ENCODE results near the gene PARL. TPM values are rescaled to one million over a fixed set of nuclear protein-coding genes. Genes with fewer than 3 reads are reported as not detected.

Gene PARL
- polyA plus RNA-seq, 1 of the 3 experiments (the other 2 are of a cell fraction), result 50.1 TPM

DNA sequence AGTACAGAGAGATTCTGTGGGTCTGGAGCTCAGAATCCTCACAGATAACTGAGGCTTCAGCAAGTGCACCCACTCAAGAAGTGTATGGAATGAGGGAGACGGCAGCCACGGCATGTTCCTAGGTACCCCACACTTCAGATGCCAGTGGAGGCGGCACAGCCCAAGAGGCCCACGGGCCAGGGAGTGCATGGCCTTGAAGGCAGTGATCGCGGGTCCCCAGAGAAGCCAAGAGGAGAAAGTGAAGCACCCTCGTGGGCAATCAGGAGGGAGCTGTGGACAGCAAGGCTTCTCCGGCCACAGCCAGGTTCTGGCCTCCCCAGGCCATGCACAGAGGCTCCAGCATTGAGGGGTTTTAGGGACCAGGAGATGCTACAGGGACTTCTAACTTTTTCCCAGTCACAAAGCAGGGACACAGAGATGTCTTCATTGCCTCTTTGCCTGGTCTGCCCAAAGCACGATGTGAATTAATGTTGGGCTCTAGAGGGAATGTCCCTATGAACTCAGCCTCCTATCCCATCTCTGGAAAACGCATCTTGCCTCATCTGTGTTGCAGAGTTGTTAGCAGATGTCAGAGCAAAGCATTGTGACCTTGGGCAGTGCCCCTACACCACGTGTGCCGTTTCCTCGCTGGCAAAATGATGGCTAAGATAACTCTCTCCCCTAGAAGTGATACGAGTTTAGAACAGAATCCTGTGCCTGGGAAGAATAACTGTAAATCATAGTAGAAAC lies 56.7 kb downstream of the PARL start:
- Histone ChIP-seq H3K9me3 (no peaks in the 10 kb centered on the region), H3K9ac (no peak overlapping the region), H4K20me1 (ENCODE audit: insufficient read depth) (0 out of 2 replicates have a peak, but pooled peaks cover 3% of the 10 kb centered on the region), H3K79me2 (ENCODE audit: insufficient read depth) (no peaks in the 10 kb centered on the region), H3K9me2 (no peaks in the 10 kb centered on the region), H3K27me3 (ENCODE audit: insufficient read depth) (no peaks in the 10 kb centered on the region), H3K4me1 (ENCODE audit: control insufficient read depth in 1 of 2, insufficient read depth in 2 of 2, low read depth in 1 of 2, low read length in 1 of 2) (peaks cover 0 to 26% of the 10 kb centered on the region in 2 experiments; a peak in 2 of 4 replicates), H3K27ac (ENCODE audit: low read depth in 2 of 2, low read length in 1 of 2) (peak overlapping the region in 1 of 2 experiments; percentile 11; a peak in 1 of 4 replicates), H3K4me2 (no peak overlapping the region), H3F3A (replicated peaks; ENCODE audit: insufficient read depth) (peaks cover 15% of the 10 kb centered on the region), H3K36me3 (replicated peaks in 1 of 2; ENCODE audit: control insufficient read depth in 1 of 2, insufficient read depth in 2 of 2, low read length in 1 of 2) (peaks cover 11 to 37% of the 10 kb centered on the region in 2 experiments), H2AFZ (ENCODE audit: low read depth) (no peak overlapping the region), H3K4me3 (ENCODE audit: low read depth in 2 of 2, low read length in 1 of 2) (no peak overlapping the region)
- ChIA-PET POLR2A (interaction anchor here (0.9 kb wide), 1 partner anchor 10 kb away, joined by 3 read pairs; no protein-coding TSS in a partner anchor), CTCF (interaction anchor here (1.4 to 4.1 kb wide), 2 partner anchors 11 to 57 kb away, joined by 3 to 29 read pairs; partner anchors contain the start of gene PARL)
- WGBS (ENCODE audit: low lambda C conversion rate), result 85% methylated on average over 9 of the region's 14 CpGs
- DNase-seq, result no peak
- TF ChIP-seq SIN3A (IDR thresholded peaks at IDR 0.05; ENCODE audit: borderline replicate concordance, low read depth, low read length), result no peak
- TF ChIP-seq TEAD4 (IDR thresholded peaks at IDR 0.05; ENCODE audit: borderline replicate concordance, insufficient read depth), result no peak
- TF ChIP-seq NFIC (IDR thresholded peaks at IDR 0.05; ENCODE audit: borderline replicate concordance), result no peak
- TF ChIP-seq JUND (IDR thresholded peaks at IDR 0.05), result no peak
- TF ChIP-seq, protein P1, sequence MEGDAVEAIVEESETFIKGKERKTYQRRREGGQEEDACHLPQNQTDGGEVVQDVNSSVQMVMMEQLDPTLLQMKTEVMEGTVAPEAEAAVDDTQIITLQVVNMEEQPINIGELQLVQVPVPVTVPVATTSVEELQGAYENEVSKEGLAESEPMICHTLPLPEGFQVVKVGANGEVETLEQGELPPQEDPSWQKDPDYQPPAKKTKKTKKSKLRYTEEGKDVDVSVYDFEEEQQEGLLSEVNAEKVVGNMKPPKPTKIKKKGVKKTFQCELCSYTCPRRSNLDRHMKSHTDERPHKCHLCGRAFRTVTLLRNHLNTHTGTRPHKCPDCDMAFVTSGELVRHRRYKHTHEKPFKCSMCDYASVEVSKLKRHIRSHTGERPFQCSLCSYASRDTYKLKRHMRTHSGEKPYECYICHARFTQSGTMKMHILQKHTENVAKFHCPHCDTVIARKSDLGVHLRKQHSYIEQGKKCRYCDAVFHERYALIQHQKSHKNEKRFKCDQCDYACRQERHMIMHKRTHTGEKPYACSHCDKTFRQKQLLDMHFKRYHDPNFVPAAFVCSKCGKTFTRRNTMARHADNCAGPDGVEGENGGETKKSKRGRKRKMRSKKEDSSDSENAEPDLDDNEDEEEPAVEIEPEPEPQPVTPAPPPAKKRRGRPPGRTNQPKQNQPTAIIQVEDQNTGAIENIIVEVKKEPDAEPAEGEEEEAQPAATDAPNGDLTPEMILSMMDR (IDR thresholded peaks at IDR 0.05), result no peak
- no peak for TF ChIP-seq POLR2AphosphoS5 (IDR thresholded peaks at IDR 0.05; ENCODE audit: low read depth, low read length)
- no peak for TF ChIP-seq FOXJ3 (CRISPR knock-in tag; IDR thresholded peaks at IDR 0.05)
- no peak for TF ChIP-seq GABPA (IDR thresholded peaks at IDR 0.05; ENCODE audit: low read depth)
- no peak for TF ChIP-seq TAF1 (IDR thresholded peaks at IDR 0.05; ENCODE audit: borderline replicate concordance, low read depth, low read length)
- TF ChIP-seq EZH2phosphoT487 (IDR thresholded peaks at IDR 0.05; ENCODE audit: borderline replicate concordance, low read depth), result no peak
- TF ChIP-seq GATA2 (CRISPR knock-in tag; IDR thresholded peaks at IDR 0.05), result peak; percentile 65; the same call in 1 of the 2 replicates
- no peak for TF ChIP-seq TCF12 (IDR thresholded peaks at IDR 0.05)
- TF ChIP-seq, protein P2, sequence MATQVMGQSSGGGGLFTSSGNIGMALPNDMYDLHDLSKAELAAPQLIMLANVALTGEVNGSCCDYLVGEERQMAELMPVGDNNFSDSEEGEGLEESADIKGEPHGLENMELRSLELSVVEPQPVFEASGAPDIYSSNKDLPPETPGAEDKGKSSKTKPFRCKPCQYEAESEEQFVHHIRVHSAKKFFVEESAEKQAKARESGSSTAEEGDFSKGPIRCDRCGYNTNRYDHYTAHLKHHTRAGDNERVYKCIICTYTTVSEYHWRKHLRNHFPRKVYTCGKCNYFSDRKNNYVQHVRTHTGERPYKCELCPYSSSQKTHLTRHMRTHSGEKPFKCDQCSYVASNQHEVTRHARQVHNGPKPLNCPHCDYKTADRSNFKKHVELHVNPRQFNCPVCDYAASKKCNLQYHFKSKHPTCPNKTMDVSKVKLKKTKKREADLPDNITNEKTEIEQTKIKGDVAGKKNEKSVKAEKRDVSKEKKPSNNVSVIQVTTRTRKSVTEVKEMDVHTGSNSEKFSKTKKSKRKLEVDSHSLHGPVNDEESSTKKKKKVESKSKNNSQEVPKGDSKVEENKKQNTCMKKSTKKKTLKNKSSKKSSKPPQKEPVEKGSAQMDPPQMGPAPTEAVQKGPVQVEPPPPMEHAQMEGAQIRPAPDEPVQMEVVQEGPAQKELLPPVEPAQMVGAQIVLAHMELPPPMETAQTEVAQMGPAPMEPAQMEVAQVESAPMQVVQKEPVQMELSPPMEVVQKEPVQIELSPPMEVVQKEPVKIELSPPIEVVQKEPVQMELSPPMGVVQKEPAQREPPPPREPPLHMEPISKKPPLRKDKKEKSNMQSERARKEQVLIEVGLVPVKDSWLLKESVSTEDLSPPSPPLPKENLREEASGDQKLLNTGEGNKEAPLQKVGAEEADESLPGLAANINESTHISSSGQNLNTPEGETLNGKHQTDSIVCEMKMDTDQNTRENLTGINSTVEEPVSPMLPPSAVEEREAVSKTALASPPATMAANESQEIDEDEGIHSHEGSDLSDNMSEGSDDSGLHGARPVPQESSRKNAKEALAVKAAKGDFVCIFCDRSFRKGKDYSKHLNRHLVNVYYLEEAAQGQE (IDR thresholded peaks at IDR 0.05; ENCODE audit: low read depth, low read length), result no peak
- TF ChIP-seq, protein P3, sequence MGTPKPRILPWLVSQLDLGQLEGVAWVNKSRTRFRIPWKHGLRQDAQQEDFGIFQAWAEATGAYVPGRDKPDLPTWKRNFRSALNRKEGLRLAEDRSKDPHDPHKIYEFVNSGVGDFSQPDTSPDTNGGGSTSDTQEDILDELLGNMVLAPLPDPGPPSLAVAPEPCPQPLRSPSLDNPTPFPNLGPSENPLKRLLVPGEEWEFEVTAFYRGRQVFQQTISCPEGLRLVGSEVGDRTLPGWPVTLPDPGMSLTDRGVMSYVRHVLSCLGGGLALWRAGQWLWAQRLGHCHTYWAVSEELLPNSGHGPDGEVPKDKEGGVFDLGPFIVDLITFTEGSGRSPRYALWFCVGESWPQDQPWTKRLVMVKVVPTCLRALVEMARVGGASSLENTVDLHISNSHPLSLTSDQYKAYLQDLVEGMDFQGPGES (IDR thresholded peaks at IDR 0.05; ENCODE audit: low read depth, low read length), result no peak
- no peak for TF ChIP-seq FOSL2 (IDR thresholded peaks at IDR 0.05; ENCODE audit: borderline replicate concordance, low read depth)
- no peak for TF ChIP-seq MEF2A (IDR thresholded peaks at IDR 0.05; ENCODE audit: borderline replicate concordance, low read depth)
- no peak for TF ChIP-seq CHD2 (IDR thresholded peaks at IDR 0.05; ENCODE audit: low read length, partially characterized antibody)
- TF ChIP-seq EP300 (IDR thresholded peaks at IDR 0.05; ENCODE audit: borderline replicate concordance in 1 of 2, low read depth in 1 of 2, low read length in 1 of 2), result peak in 1 of 2 experiments; percentile 31; a peak in 1 of 4 replicates
- TF ChIP-seq, protein P4, sequence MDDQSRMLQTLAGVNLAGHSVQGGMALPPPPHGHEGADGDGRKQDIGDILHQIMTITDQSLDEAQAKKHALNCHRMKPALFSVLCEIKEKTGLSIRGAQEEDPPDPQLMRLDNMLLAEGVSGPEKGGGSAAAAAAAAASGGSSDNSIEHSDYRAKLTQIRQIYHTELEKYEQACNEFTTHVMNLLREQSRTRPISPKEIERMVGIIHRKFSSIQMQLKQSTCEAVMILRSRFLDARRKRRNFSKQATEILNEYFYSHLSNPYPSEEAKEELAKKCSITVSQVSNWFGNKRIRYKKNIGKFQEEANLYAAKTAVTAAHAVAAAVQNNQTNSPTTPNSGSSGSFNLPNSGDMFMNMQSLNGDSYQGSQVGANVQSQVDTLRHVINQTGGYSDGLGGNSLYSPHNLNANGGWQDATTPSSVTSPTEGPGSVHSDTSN (IDR thresholded peaks at IDR 0.05), result no peak
- TF ChIP-seq RXRA (IDR thresholded peaks at IDR 0.05; ENCODE audit: borderline replicate concordance, low read depth), result no peak
- TF ChIP-seq, protein P5, sequence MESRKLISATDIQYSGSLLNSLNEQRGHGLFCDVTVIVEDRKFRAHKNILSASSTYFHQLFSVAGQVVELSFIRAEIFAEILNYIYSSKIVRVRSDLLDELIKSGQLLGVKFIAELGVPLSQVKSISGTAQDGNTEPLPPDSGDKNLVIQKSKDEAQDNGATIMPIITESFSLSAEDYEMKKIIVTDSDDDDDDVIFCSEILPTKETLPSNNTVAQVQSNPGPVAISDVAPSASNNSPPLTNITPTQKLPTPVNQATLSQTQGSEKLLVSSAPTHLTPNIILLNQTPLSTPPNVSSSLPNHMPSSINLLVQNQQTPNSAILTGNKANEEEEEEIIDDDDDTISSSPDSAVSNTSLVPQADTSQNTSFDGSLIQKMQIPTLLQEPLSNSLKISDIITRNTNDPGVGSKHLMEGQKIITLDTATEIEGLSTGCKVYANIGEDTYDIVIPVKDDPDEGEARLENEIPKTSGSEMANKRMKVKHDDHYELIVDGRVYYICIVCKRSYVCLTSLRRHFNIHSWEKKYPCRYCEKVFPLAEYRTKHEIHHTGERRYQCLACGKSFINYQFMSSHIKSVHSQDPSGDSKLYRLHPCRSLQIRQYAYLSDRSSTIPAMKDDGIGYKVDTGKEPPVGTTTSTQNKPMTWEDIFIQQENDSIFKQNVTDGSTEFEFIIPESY (IDR thresholded peaks at IDR 0.05; ENCODE audit: borderline replicate concordance, low read depth), result no peak
- TF ChIP-seq MXI1 (IDR thresholded peaks at IDR 0.05; ENCODE audit: low read depth, low read length), result peak; percentile 94
- TF ChIP-seq RAD21 (IDR thresholded peaks at IDR 0.05; ENCODE audit: low read length), result 0 out of 2 replicates have a peak, but pooled peaks have one; percentile 4

Measured in SK-N-SH (cell line).